WERI-Rb-1 (cell line): Measurements from ENCODE around the gene WNT1.
A peak's percentile ranks its signal among the peaks of the same experiment; 100 is the strongest.

ENCODE experiments used
- DNase-seq: peaks from one replicate; pipeline ENCODE4 v3.0.0-alpha.2; 2020
- H3K27ac ChIP-seq: fragments of 250-450 bp; sonication (Bioruptor Pico); 2 replicates; pipeline ENCODE4 v1.5.1; 2020; ENCODE audit warnings: mild to moderate bottlenecking, moderate library complexity
- H3K27me3 ChIP-seq: fragments of 250-450 bp; sonication (Bioruptor Pico); 2 replicates; pipeline ENCODE4 v1.5.1; 2021; ENCODE audit warnings: mild to moderate bottlenecking, low read depth, moderate library complexity; ENCODE audit not compliant: insufficient read depth, severe bottlenecking
- H3K36me3 ChIP-seq: fragments of 250-450 bp; sonication (Bioruptor Pico); 2 replicates; pipeline ENCODE4 v1.5.1; 2020; ENCODE audit warnings: mild to moderate bottlenecking, moderate library complexity
- H3K4me3 ChIP-seq: 2 replicates; pipeline ENCODE4 v1.5.1; 2011; ENCODE audit warnings: low read depth, mild to moderate bottlenecking, control low read depth, low read length
- H3K9me3 ChIP-seq: fragments of 250-450 bp; sonication (Bioruptor Pico); 2 replicates; pipeline ENCODE4 v1.5.1; 2021; ENCODE audit warnings: mild to moderate bottlenecking, moderate library complexity; ENCODE audit not compliant: severe bottlenecking
- TF ChIP-seq, protein P1 (sequence below): IDR thresholded peaks from 2 replicates; pipeline ENCODE4 v1.5.1; 2011; ENCODE audit warnings: low read depth, mild to moderate bottlenecking, control low read depth, inconsistent platforms, low read length

WNT1 gene

DNA sequence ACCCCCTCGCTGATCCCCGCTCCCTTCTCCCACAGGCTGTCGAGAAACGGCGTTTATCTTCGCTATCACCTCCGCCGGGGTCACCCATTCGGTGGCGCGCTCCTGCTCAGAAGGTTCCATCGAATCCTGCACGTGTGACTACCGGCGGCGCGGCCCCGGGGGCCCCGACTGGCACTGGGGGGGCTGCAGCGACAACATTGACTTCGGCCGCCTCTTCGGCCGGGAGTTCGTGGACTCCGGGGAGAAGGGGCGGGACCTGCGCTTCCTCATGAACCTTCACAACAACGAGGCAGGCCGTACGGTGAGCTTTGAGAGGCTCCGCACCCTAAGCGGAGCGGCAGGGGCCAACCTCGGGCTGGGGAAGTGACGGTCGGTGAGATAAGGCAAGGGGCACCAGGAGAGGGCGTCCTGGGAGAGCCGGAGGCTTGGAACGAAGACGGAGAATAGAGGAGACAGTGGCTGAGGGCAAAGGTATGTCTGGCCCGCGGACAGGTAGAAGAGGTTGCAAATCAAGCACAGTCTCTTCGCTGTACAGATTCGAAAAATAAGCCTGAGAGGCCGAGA lies 2.3 kb downstream of the WNT1 start:
- no peaks in the 10 kb centered on the region for H3K36me3 ChIP-seq
- TF ChIP-seq, protein P1, sequence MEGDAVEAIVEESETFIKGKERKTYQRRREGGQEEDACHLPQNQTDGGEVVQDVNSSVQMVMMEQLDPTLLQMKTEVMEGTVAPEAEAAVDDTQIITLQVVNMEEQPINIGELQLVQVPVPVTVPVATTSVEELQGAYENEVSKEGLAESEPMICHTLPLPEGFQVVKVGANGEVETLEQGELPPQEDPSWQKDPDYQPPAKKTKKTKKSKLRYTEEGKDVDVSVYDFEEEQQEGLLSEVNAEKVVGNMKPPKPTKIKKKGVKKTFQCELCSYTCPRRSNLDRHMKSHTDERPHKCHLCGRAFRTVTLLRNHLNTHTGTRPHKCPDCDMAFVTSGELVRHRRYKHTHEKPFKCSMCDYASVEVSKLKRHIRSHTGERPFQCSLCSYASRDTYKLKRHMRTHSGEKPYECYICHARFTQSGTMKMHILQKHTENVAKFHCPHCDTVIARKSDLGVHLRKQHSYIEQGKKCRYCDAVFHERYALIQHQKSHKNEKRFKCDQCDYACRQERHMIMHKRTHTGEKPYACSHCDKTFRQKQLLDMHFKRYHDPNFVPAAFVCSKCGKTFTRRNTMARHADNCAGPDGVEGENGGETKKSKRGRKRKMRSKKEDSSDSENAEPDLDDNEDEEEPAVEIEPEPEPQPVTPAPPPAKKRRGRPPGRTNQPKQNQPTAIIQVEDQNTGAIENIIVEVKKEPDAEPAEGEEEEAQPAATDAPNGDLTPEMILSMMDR, result peak; percentile 49
- peak overlapping the region; percentile 35 for H3K4me3 ChIP-seq
- no peak overlapping the region for H3K27ac ChIP-seq
- no peaks in the 10 kb centered on the region for H3K9me3 ChIP-seq
- H3K27me3 ChIP-seq, result peaks cover 54% of the 10 kb centered on the region
- DNase-seq, result peak; percentile 65

DNA sequence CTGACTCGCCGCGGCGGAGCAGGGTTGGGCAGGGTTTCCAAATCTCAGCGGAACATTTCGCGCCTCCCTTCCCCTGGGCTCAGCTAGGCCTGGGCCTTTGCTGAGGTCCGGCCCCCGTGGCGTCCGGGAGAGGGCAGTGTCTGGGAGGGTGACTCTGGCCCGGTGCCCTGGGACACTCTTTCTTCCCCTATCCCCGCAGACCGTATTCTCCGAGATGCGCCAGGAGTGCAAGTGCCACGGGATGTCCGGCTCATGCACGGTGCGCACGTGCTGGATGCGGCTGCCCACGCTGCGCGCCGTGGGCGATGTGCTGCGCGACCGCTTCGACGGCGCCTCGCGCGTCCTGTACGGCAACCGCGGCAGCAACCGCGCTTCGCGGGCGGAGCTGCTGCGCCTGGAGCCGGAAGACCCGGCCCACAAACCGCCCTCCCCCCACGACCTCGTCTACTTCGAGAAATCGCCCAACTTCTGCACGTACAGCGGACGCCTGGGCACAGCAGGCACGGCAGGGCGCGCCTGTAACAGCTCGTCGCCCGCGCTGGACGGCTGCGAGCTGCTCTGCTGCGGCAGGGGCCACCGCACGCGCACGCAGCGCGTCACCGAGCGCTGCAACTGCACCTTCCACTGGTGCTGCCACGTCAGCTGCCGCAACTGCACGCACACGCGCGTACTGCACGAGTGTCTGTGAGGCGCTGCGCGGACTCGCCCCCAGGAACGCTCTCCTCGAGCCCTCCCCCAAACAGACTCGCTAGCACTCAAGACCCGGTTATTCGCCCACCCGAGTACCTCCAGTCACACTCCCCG lies 3.0 kb downstream of the WNT1 start:
- Histone ChIP-seq H3K36me3 (no peaks in the 10 kb centered on the region), H3K27ac (no peak overlapping the region), H3K4me3 (peak overlapping the region; percentile 35), H3K9me3 (no peaks in the 10 kb centered on the region), H3K27me3 (peaks cover 54% of the 10 kb centered on the region)
- DNase-seq, result peak; percentile 45
- TF ChIP-seq, protein P1, result peak; percentile 49

DNA sequence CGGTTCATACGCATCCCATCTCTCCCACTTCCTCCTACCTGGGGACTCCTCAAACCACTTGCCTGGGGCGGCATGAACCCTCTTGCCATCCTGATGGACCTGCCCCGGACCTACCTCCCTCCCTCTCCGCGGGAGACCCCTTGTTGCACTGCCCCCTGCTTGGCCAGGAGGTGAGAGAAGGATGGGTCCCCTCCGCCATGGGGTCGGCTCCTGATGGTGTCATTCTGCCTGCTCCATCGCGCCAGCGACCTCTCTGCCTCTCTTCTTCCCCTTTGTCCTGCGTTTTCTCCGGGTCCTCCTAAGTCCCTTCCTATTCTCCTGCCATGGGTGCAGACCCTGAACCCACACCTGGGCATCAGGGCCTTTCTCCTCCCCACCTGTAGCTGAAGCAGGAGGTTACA lies 3.6 kb downstream of the WNT1 start:
- no peaks in the 10 kb centered on the region for H3K9me3 ChIP-seq
- peaks cover 53% of the 10 kb centered on the region for H3K27me3 ChIP-seq
- H3K4me3 ChIP-seq, result no peak overlapping the region
- no peaks in the 10 kb centered on the region for H3K36me3 ChIP-seq
- TF ChIP-seq, protein P1, result no peak
- no peak overlapping the region for H3K27ac ChIP-seq
- DNase-seq, result no peak

DNA sequence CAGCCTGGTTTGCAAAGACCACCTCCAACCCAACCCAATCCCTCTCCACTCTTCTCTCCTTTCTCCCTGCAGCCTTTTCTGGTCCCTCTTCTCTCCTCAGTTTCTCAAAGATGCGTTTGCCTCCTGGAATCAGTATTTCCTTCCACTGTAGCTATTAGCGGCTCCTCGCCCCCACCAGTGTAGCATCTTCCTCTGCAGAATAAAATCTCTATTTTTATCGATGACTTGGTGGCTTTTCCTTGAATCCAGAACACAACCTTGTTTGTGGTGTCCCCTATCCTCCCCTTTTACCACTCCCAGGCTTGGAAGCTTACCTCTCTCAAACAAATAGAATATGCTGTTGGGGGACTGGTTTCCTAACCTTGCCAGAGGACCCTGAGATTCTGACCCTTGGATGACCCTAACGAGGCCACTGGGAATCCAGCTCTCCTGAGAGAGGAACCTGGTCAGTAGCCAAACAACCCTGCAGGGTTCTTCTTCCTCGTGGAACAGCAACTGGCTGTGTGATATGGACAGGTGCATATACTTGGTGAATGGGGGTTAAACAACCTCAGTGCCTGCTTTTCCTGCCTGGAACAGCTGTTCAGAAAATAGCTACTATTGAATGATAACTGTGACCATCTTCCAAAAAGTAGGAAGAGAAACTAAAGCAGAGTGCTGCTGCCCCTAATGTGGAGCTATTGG lies 4.4 kb downstream of the WNT1 start:
- no peaks in the 10 kb centered on the region for H3K36me3 ChIP-seq
- H3K27ac ChIP-seq, result no peak overlapping the region
- TF ChIP-seq, protein P1, result no peak
- no peak for DNase-seq
- no peaks in the 10 kb centered on the region for H3K9me3 ChIP-seq
- no peak overlapping the region for H3K4me3 ChIP-seq
- H3K27me3 ChIP-seq, result peaks cover 45% of the 10 kb centered on the region

DNA sequence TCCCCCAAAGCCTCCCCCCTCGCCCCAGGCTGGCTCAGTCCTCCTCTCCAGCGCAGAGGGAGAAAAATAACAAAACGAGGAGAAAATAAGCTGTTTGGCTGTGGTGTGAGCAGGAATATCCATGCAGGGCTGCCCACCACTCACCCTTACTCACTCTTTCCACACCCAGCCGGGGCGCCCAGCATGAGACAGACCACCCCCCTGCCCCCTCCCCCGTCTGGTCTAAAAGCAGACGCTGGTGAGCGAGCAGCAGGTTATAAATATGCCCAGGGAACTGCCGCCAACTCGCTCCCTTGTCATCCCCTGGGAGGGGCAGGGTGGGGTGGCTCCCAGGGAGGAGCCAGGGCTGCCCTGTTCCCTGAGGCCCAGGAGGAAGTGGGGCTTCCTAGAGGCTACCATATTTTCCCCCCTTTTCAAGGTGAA lies 7.4 kb downstream of the WNT1 start:
- TF ChIP-seq, protein P1, result no peak
- H3K27ac ChIP-seq, result no peak overlapping the region
- H3K36me3 ChIP-seq, result no peaks in the 10 kb centered on the region
- no peak overlapping the region for H3K4me3 ChIP-seq
- no peak for DNase-seq
- no peaks in the 10 kb centered on the region for H3K9me3 ChIP-seq
- H3K27me3 ChIP-seq, result peaks cover 15% of the 10 kb centered on the region
